Measurements from ENCODE around the gene GRIN2B. TPM values are rescaled to one million over a fixed set of nuclear protein-coding genes. Genes with fewer than 3 reads are reported as not detected.

The GRIN2B gene
- 243 TPM for total RNA-seq

GRCh38 chr12:13981296-13981962 is at the start of gene GRIN2B:
TSS of gene GRIN2B (minus strand) at chr12:13981602. CDS start at chr12:13866208, 115,394 bp downstream.

Data from parietal lobe (tissue), 1 donor.